Peyer's patch (tissue), 4 donors: ENCODE measurements around the gene LRFN4. TPM values are rescaled to one million over a fixed set of nuclear protein-coding genes. Genes with fewer than 3 reads are reported as not detected.

Source experiments
- DNase-seq, 3 donors: peaks; one replicate each; pipeline ENCODE4 v3.0.0-alpha.2; 2017 to 2019
- H3K27ac ChIP-seq, 4 donors: fragments of 200-600 bp; sonication (generic); one replicate each; pipeline ENCODE4 v1.5.1; 2016 to 2019
- H3K27me3 ChIP-seq, 2 donors: fragments of 200-600 bp; sonication (generic); one replicate each; pipeline ENCODE4 v1.5.1; 2019
- H3K36me3 ChIP-seq, 3 donors: fragments of 200-600 bp; sonication (generic); one replicate each; pipeline ENCODE4 v1.5.1; 2016 to 2019
- H3K4me1 ChIP-seq, 4 donors: fragments of 200-600 bp; sonication (generic); one replicate each; pipeline ENCODE4 v1.5.1; 2016 to 2019
- H3K4me3 ChIP-seq, 4 donors: fragments of 200-600 bp; sonication (generic); 1 replicate in 3 of 4; 2 replicates in 1 of 4; pipeline ENCODE4 v1.5.1; 2016 to 2019; ENCODE audit warnings: mild to moderate bottlenecking in 1 of 4
- H3K9me3 ChIP-seq, 4 donors: fragments of 200-600 bp; sonication (generic); one replicate each; pipeline ENCODE4 v1.5.1; 2016 to 2019; ENCODE audit warnings: mild to moderate bottlenecking in 1 of 4
- POLR2A ChIP-seq, 2 donors: fragments of 450-650 bp; IDR thresholded peaks; one replicate each; pipeline ENCODE4 v1.5.1; 2017; ENCODE audit warnings: antibody characterized with exemption in 2 of 2, mild to moderate bottlenecking in 2 of 2, moderate library complexity in 2 of 2
- total RNA-seq, 4 donors: library from RNA; depleted of rRNA; stranded (reverse); fragments of >200 nt; gene quantifications; one replicate each; pipeline ENCODE4 v1.1.0, GENCODE V29; 2016
- TF ChIP-seq, protein P1 (sequence below), 6 experiments: fragments of 450-650 bp in 4 of 6; fragments of 200-600 bp in 2 of 6; sonication (generic) in 1 of 6; IDR thresholded peaks; one replicate each; pipeline ENCODE4 v1.5.1; 2017 to 2019; ENCODE audit warnings: antibody characterized with exemption in 6 of 6, mild to moderate bottlenecking in 3 of 6, moderate library complexity in 1 of 6

The LRFN4 gene
- total RNA-seq, 4 donors from 2014 or later: 2.5 to 9.0 (median 4.3) TPM

DNA sequence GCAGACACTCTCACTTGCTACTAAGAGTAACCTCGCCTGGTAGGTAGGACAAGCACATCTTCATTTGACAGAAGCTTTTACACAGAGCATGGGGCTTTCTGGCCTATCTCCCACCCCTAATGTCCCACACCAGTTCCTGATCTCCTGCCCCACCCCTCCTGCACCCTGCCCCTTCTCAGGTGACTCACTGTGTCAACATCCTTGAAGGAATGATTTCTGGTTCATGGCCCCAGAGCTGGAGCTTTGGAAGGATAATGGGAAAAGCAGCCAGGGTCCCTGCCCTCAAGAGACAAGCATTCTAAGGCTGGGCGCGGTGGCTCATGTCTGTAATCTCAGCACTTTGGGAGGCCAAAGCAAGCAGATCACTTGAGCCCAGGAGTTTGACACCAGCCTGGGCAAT lies 47.2 kb downstream of the LRFN4 start:
- no peaks in the 10 kb centered on the region for H3K4me1 ChIP-seq
- H3K4me3 ChIP-seq: no peak overlapping the region
- H3K36me3 ChIP-seq: no peaks in the 10 kb centered on the region
- peak overlapping the region in 2 of 4 donors; percentile 28 to 62 for H3K27ac ChIP-seq
- H3K27me3 ChIP-seq: no peaks in the 10 kb centered on the region
- H3K9me3 ChIP-seq: no peaks in the 10 kb centered on the region
- peak in 2 of 3 donors; percentile 66 to 72 for DNase-seq
- TF ChIP-seq, protein P1, sequence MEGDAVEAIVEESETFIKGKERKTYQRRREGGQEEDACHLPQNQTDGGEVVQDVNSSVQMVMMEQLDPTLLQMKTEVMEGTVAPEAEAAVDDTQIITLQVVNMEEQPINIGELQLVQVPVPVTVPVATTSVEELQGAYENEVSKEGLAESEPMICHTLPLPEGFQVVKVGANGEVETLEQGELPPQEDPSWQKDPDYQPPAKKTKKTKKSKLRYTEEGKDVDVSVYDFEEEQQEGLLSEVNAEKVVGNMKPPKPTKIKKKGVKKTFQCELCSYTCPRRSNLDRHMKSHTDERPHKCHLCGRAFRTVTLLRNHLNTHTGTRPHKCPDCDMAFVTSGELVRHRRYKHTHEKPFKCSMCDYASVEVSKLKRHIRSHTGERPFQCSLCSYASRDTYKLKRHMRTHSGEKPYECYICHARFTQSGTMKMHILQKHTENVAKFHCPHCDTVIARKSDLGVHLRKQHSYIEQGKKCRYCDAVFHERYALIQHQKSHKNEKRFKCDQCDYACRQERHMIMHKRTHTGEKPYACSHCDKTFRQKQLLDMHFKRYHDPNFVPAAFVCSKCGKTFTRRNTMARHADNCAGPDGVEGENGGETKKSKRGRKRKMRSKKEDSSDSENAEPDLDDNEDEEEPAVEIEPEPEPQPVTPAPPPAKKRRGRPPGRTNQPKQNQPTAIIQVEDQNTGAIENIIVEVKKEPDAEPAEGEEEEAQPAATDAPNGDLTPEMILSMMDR (IDR thresholded peaks at IDR 0.05): no peak
- no peak for TF ChIP-seq POLR2A (IDR thresholded peaks at IDR 0.05)

DNA sequence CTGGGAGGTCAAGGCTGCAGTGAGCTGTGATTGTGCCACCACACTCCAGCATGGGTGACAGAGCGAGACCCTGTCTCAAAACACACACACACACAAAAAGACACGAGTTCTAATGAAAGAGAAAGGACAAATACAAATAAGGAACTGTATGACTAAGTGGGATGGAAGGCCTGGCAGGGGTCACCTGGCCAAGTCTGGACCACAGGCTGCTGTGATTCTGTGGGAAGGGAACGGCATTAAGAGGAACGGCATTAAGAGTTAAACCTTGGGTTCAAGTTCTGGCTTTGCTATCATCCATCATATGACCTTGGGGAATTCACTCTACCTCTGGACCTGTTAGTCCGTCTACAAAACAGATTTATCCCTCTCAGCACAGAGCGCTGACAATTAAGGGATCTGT lies 47.7 kb downstream of the LRFN4 start:
- TF ChIP-seq, protein P1 (IDR thresholded peaks at IDR 0.05): no peak
- TF ChIP-seq POLR2A (IDR thresholded peaks at IDR 0.05): no peak
- peak overlapping the region in 2 of 4 donors; percentile 28 to 62 for H3K27ac ChIP-seq
- H3K9me3 ChIP-seq: no peaks in the 10 kb centered on the region

DNA sequence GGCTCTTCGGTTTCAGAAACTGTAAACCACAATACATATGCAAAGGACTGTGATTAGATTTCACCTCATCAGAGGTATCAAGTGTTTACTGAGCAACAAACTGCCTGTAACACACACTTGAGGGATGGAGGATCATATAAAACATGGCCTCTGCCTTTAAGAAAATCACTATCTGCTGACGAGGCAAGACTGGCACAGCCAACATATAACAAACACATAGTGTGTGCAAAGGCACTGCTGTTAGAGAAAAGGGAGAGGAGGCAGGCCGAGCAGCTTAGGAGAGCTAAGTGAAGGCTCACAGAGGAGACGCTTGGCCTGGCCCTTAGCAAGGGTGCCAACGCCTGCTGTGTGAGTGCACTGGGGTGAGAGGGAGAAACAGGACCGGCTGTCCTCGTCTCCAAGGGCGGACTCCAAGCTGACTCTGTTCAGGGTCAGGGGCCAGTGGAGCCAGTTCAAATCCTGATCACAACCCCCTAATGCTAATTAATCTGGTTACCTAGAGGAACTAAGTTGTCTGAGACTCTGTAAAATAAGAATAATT lies 48.2 kb downstream of the LRFN4 start:
- no peak for DNase-seq
- Histone ChIP-seq H3K4me3 (no peak overlapping the region), H3K4me1 (no peaks in the 10 kb centered on the region), H3K36me3 (no peaks in the 10 kb centered on the region), H3K9me3 (no peaks in the 10 kb centered on the region), H3K27ac (no peak overlapping the region), H3K27me3 (no peaks in the 10 kb centered on the region)
- no peak for TF ChIP-seq POLR2A (IDR thresholded peaks at IDR 0.05)
- TF ChIP-seq, protein P1 (IDR thresholded peaks at IDR 0.05): no peak

More for the DNA sequence above, 47.7 kb downstream of the LRFN4 start:
- H3K4me3 ChIP-seq: no peak overlapping the region
- DNase-seq: no peak
- H3K27me3 ChIP-seq: no peaks in the 10 kb centered on the region
- H3K36me3 ChIP-seq: no peaks in the 10 kb centered on the region
- no peaks in the 10 kb centered on the region for H3K4me1 ChIP-seq

DNA sequence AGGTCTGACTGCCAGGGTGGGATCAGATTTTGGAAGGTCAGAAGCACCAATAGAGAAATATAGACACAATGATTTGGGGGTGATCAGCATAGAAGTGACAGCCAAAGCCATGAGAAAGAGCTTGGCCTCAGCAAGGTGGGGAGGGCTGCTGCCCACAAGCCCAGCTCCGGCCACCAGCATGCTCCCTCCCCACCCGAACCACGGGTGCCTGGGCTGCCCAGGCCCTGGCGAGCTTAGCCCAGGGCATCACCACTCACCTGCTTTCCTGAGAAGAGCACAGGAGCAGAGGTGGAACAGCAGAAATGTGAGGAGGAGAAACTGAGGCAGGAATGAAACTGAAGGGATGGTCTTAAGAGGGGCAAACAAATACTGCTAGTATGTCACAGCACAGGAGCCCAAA lies 48.8 kb downstream of the LRFN4 start:
- H3K36me3 ChIP-seq: no peaks in the 10 kb centered on the region
- H3K4me3 ChIP-seq: no peak overlapping the region
- H3K27me3 ChIP-seq: no peaks in the 10 kb centered on the region
- DNase-seq: no peak
- no peaks in the 10 kb centered on the region for H3K4me1 ChIP-seq
- TF ChIP-seq POLR2A (IDR thresholded peaks at IDR 0.05): no peak
- TF ChIP-seq, protein P1 (IDR thresholded peaks at IDR 0.05): no peak
- no peak overlapping the region for H3K27ac ChIP-seq
- H3K9me3 ChIP-seq: no peaks in the 10 kb centered on the region

DNA sequence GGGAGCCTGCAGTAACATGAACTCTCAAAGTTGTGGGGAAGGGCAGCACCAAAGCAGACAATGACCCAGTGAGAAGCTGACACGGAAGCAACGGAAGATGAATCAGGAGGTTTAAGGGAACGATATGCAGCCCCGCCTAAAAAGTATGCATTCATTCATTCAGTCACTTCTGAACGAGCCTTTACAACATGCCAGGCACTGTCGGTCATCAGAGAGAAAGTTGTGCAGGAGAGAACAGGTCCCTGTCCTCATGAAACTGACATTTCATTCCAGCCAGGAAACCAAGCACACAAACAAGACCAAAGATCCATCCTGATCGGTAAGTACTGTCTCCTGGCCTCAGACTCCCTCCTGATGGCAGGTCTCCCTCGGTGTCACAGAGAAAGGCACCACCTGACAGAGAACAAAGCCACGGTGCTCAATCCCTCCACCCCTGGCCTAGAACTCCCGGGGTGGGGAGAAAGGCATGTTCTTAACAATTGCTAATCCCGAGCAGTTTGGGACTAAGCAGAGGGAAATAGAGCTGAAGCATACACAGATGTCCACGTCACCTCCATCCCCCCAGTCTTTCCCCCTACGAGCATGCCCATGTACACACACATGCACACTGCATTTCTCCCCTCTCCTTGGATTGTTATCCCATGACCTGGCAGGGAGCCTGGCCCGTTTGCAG lies 49.3 kb downstream of the LRFN4 start:
- Histone ChIP-seq H3K4me1 (no peaks in the 10 kb centered on the region), H3K36me3 (no peaks in the 10 kb centered on the region), H3K9me3 (no peaks in the 10 kb centered on the region), H3K4me3 (no peak overlapping the region), H3K27me3 (no peaks in the 10 kb centered on the region), H3K27ac (no peak overlapping the region)
- no peak for DNase-seq
- TF ChIP-seq, protein P1 (IDR thresholded peaks at IDR 0.05): no peak
- TF ChIP-seq POLR2A (IDR thresholded peaks at IDR 0.05): no peak
